ENCODE data around the gene PRDM16. TPM values are rescaled to one million over a fixed set of nuclear protein-coding genes. Genes with fewer than 3 reads are reported as not detected.

PRDM16 gene
- polyA plus RNA-seq, 1 donor (not counting 4 experiments of a cell fraction or from before 2014, with no cell fraction given): 0.05 TPM

DNA sequence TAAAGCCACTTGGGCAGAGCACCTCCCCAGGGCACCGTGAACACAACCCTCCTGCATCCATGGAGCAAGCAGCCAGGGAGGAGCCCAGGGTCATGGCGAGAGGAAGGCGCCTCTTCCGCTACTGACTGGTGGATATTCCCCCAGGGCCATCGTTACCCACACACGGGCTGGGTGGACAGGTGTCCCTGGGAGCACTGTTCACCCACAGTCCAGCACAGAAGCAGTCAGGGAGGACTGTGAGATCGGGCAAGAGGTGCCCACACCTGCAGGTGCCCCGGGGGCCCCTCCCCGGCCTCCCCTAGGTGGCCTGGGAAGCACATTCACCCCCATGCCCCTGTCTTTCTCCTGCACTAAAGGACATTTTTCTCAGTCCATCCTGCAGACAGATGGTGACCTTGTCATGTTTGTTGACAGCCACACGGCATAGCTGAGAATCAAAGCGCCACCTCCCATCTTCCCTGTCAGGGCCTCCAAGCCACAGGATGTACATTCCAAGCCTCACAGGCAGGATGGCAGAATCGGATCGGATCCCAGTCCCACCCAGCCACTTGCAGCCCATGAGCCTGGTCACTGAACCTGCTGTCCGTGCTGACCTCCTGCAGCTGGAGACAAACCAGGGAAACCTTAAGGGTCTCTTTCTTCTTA, 160.2 kb downstream of the PRDM16 start:
- Histone ChIP-seq H3K27ac (ENCODE audit: control insufficient read depth, insufficient read depth, low read length) (no peak overlapping the region), H3K9ac (ENCODE audit: control insufficient read depth, extremely low read depth, insufficient read depth, low read length) (no peak overlapping the region), H3K79me2 (ENCODE audit: control insufficient read depth, insufficient read depth, low read length) (no peaks in the 10 kb centered on the region), H2AFZ (ENCODE audit: control insufficient read depth, low read length) (no peak overlapping the region), H3K36me3 (ENCODE audit: control insufficient read depth in 2 of 2, extremely low read depth in 1 of 2, insufficient read depth in 2 of 2, low read length in 2 of 2) (no peaks in the 10 kb centered on the region), H3K4me1 (ENCODE audit: control insufficient read depth, extremely low read depth, insufficient read depth, low read length) (no peaks in the 10 kb centered on the region), H3K27me3 (ENCODE audit: control insufficient read depth, extremely low read depth, insufficient read depth, low read length) (no peaks in the 10 kb centered on the region), H3K4me2 (ENCODE audit: control insufficient read depth, extremely low read depth, insufficient read depth, low read depth, low read length) (no peak overlapping the region), H3K9me1 (ENCODE audit: control insufficient read depth, extremely low read depth, insufficient read depth, low read length) (no peaks in the 10 kb centered on the region), H3K4me3 (ENCODE audit: control insufficient read depth in 2 of 3, extremely low read depth in 1 of 3, insufficient read depth in 2 of 3, low read depth in 1 of 3, low read length in 3 of 3) (no peak overlapping the region), H4K20me1 (ENCODE audit: control insufficient read depth, extremely low read depth, insufficient read depth, low read length) (no peaks in the 10 kb centered on the region), H3K9me3 (ENCODE audit: control insufficient read depth, low read depth, low read length) (no peaks in the 10 kb centered on the region)
- dilution Hi-C loops (cut with MboI; ENCODE audit: extremely low pct_ligation_motif_present, low sequenced_read_pairs): no loop called here
- no peak for DNase-seq (ENCODE audit: low read depth, low spot score)
- TF ChIP-seq EZH2 (IDR thresholded peaks at IDR 0.05; ENCODE audit: low read length): no peak
- TF ChIP-seq, protein P1, sequence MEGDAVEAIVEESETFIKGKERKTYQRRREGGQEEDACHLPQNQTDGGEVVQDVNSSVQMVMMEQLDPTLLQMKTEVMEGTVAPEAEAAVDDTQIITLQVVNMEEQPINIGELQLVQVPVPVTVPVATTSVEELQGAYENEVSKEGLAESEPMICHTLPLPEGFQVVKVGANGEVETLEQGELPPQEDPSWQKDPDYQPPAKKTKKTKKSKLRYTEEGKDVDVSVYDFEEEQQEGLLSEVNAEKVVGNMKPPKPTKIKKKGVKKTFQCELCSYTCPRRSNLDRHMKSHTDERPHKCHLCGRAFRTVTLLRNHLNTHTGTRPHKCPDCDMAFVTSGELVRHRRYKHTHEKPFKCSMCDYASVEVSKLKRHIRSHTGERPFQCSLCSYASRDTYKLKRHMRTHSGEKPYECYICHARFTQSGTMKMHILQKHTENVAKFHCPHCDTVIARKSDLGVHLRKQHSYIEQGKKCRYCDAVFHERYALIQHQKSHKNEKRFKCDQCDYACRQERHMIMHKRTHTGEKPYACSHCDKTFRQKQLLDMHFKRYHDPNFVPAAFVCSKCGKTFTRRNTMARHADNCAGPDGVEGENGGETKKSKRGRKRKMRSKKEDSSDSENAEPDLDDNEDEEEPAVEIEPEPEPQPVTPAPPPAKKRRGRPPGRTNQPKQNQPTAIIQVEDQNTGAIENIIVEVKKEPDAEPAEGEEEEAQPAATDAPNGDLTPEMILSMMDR (optimal IDR thresholded peaks at IDR 0.05 in 1 of 3, IDR thresholded peaks at IDR 0.05 in 1 of 3, conservative IDR thresholded peaks at IDR 0.05 in 1 of 3; ENCODE audit: extremely low read depth in 1 of 3, insufficient read depth in 2 of 3, low read length in 3 of 3): no peak
- no peak for FAIRE-seq

- H3K9ac ChIP-seq (ENCODE audit: control insufficient read depth, extremely low read depth, insufficient read depth, low read length): no peak overlapping the region
- no peak overlapping the region for H3K27ac ChIP-seq (ENCODE audit: control insufficient read depth, insufficient read depth, low read length)
- peaks cover 2% of the 10 kb centered on the region for H3K9me3 ChIP-seq (ENCODE audit: control insufficient read depth, low read depth, low read length)
- dilution Hi-C loops (cut with MboI; ENCODE audit: extremely low pct_ligation_motif_present, low sequenced_read_pairs): no loop called here
- no peak overlapping the region for H2AFZ ChIP-seq (ENCODE audit: control insufficient read depth, low read length)
- no peaks in the 10 kb centered on the region for H4K20me1 ChIP-seq (ENCODE audit: control insufficient read depth, extremely low read depth, insufficient read depth, low read length)
- TF ChIP-seq, protein P1 (optimal IDR thresholded peaks at IDR 0.05 in 1 of 3, IDR thresholded peaks at IDR 0.05 in 1 of 3, conservative IDR thresholded peaks at IDR 0.05 in 1 of 3; ENCODE audit: extremely low read depth in 1 of 3, insufficient read depth in 2 of 3, low read length in 3 of 3): no peak
- no peak for TF ChIP-seq EZH2 (IDR thresholded peaks at IDR 0.05; ENCODE audit: low read length)
- H3K79me2 ChIP-seq (ENCODE audit: control insufficient read depth, insufficient read depth, low read length): no peaks in the 10 kb centered on the region
- no peaks in the 10 kb centered on the region for H3K9me1 ChIP-seq (ENCODE audit: control insufficient read depth, extremely low read depth, insufficient read depth, low read length)
- no peaks in the 10 kb centered on the region for H3K36me3 ChIP-seq (ENCODE audit: control insufficient read depth in 2 of 2, extremely low read depth in 1 of 2, insufficient read depth in 2 of 2, low read length in 2 of 2)
- no peaks in the 10 kb centered on the region for H3K27me3 ChIP-seq (ENCODE audit: control insufficient read depth, extremely low read depth, insufficient read depth, low read length)
- FAIRE-seq (no peak), DNase-seq (ENCODE audit: low read depth, low spot score) (no peak)
- H3K4me2 ChIP-seq (ENCODE audit: control insufficient read depth, extremely low read depth, insufficient read depth, low read depth, low read length): no peak overlapping the region
- no peaks in the 10 kb centered on the region for H3K4me1 ChIP-seq (ENCODE audit: control insufficient read depth, extremely low read depth, insufficient read depth, low read length)
- H3K4me3 ChIP-seq (ENCODE audit: control insufficient read depth in 2 of 3, extremely low read depth in 1 of 3, insufficient read depth in 2 of 3, low read depth in 1 of 3, low read length in 3 of 3): no peak overlapping the region
These were observed 161.6 kb downstream of the PRDM16 start for GRCh38 chr1:3230553-3230952.
